Smooth muscle cell (in vitro differentiated cells): ENCODE results near the gene PLEKHH1. TPM values are rescaled to one million over a fixed set of nuclear protein-coding genes. Genes with fewer than 3 reads are reported as not detected.

Experiments used
- DNase-seq: peaks from one replicate; lab custom pipeline; 2025; ENCODE audit not compliant: unreplicated experiment; lab: John Stamatoyannopoulos, UW
- H2AFZ ChIP-seq: fragments of 200-600 bp; sonication (generic); 2 replicates; pipeline ENCODE4 v1.6.0; 2016; ENCODE audit warnings: antibody characterized with exemption, low read depth, mild to moderate bottlenecking
- H3F3A ChIP-seq: fragments of 200-600 bp; sonication (generic); 2 replicates; pipeline ENCODE4 v1.6.0; 2017; ENCODE audit warnings: antibody characterized with exemption, low read depth
- H3K27ac ChIP-seq: fragments of 200-600 bp; sonication (generic); 2 replicates; pipeline ENCODE4 v1.5.1; 2016; ENCODE audit warnings: low read depth, mild to moderate bottlenecking
- H3K27me3 ChIP-seq: fragments of 200-600 bp; sonication (generic); 2 replicates; pipeline ENCODE4 v1.6.1; 2016; ENCODE audit warnings: low read depth, mild to moderate bottlenecking
- H3K36me3 ChIP-seq: fragments of 200-600 bp; sonication (generic); 2 replicates; pipeline ENCODE4 v1.5.1; 2016; ENCODE audit warnings: low read depth
- H3K4me1 ChIP-seq: fragments of 200-600 bp; sonication (generic); 2 replicates; pipeline ENCODE4 v1.5.1; 2016; ENCODE audit warnings: low read depth
- H3K4me2 ChIP-seq: fragments of 200-600 bp; sonication (generic); 2 replicates; pipeline ENCODE4 v1.6.0; 2016; ENCODE audit warnings: mild to moderate bottlenecking
- H3K4me3 ChIP-seq: fragments of 200-600 bp; sonication (generic); 2 replicates; pipeline ENCODE4 v1.5.1; 2016; ENCODE audit warnings: mild to moderate bottlenecking
- H3K79me2 ChIP-seq: fragments of 200-600 bp; sonication (generic); 2 replicates; pipeline ENCODE4 v1.6.0; 2016; ENCODE audit warnings: low read depth, mild to moderate bottlenecking
- H3K9ac ChIP-seq: fragments of 200-600 bp; sonication (generic); 2 replicates; pipeline ENCODE4 v1.6.0; 2016; ENCODE audit warnings: low read depth
- H3K9me3 ChIP-seq: fragments of 200-600 bp; sonication (generic); replicated peaks from 2 replicates; pipeline ENCODE4 v1.5.1; 2016; ENCODE audit warnings: low read depth
- H4K20me1 ChIP-seq: fragments of 200-600 bp; sonication (generic); 2 replicates; pipeline ENCODE4 v1.6.0; 2016; ENCODE audit warnings: low read depth
- WGBS: methylation state at CpG from one replicate; pipeline ENCODE4 v1.1.7; 2016; ENCODE audit warnings: low lambda C conversion rate; 5-methylcytosine and 5-hydroxymethylcytosine counted together
- polyA plus RNA-seq: library from polyadenylated mRNA; unstranded; fragments of >200 nt; fragmentation: Nextera tagmentation; extraction: Ambion mirVana; gene quantifications from 2 replicates; pipeline ENCODE4 v1.2.1, GENCODE V29; 2016
- total RNA-seq: library from RNA; depleted of rRNA; stranded (reverse); fragments of >200 nt; gene quantifications from 2 replicates; pipeline ENCODE4 v1.2.3, GENCODE V29; 2014
- TF ChIP-seq, protein P1 (sequence below): fragments of 200-600 bp; sonication (generic); IDR thresholded peaks from 2 replicates; pipeline ENCODE4 v1.5.1; 2017; ENCODE audit warnings: borderline replicate concordance, mild to moderate bottlenecking, antibody characterized with exemption; ENCODE audit not compliant: insufficient read depth, poor library complexity, severe bottlenecking

The PLEKHH1 gene
- total and polyA plus RNA-seq, 2 experiments from 2014 or later, result 0.88 to 12.1 TPM

DNA sequence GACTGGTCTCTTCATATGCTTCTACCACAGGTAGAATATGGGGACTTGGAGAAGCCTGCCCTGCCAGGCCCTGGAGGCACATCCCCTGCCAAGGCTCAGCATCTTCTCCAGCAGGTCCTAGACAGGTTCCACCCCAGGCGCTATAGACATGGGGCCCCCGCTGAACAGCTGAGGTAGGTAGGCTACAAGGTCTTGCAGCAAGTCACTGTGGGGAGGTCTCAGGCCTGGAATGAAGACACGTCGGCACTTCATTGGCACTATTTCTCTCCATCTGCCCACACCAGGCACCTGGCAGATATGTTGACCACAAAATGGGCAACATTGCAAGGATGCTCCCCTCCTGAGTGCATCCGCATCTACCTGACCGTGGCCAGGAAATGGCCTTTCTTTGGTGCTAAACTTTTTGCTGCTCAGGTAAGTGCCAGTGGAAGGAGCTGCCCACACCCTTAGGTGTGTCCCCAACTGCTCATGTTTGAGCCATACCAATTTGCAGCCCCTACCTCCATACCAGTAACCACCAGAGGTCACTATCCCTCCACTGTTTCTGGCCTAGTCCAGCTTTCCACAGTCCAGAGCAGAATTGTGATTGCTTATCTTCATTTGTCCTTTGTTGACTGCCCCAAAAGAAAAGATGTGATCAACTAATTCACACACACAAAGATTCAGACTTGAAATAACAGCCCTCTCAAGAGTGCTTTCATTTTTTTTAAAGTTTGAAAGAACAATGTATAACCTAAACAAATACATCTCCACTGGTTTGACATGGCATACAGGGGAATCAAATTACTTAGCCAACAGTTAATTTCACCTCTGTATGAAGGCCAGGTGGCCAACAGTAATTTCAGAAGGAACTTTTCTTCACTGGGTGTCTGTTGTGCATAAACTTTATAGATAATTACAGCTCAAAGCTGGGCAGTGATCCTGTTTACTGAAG is 50.9 kb downstream of the PLEKHH1 start:
- Histone ChIP-seq H3K4me1 (no peaks in the 10 kb centered on the region), H3K36me3 (no peaks in the 10 kb centered on the region), H2AFZ (no peak overlapping the region), H3F3A (no peaks in the 10 kb centered on the region), H3K9me3 (no peaks in the 10 kb centered on the region), H3K27me3 (no peaks in the 10 kb centered on the region), H3K4me3 (no peak overlapping the region), H3K4me2 (no peak overlapping the region), H4K20me1 (no peaks in the 10 kb centered on the region), H3K9ac (no peak overlapping the region), H3K27ac (no peak overlapping the region), H3K79me2 (no peaks in the 10 kb centered on the region)
- TF ChIP-seq, protein P1, sequence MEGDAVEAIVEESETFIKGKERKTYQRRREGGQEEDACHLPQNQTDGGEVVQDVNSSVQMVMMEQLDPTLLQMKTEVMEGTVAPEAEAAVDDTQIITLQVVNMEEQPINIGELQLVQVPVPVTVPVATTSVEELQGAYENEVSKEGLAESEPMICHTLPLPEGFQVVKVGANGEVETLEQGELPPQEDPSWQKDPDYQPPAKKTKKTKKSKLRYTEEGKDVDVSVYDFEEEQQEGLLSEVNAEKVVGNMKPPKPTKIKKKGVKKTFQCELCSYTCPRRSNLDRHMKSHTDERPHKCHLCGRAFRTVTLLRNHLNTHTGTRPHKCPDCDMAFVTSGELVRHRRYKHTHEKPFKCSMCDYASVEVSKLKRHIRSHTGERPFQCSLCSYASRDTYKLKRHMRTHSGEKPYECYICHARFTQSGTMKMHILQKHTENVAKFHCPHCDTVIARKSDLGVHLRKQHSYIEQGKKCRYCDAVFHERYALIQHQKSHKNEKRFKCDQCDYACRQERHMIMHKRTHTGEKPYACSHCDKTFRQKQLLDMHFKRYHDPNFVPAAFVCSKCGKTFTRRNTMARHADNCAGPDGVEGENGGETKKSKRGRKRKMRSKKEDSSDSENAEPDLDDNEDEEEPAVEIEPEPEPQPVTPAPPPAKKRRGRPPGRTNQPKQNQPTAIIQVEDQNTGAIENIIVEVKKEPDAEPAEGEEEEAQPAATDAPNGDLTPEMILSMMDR, result peak; percentile 61
- WGBS, result 85% methylated on average over 6 of the region's 6 CpGs
- DNase-seq, result no peak

GRCh38 chr14:67584978-67585377 is 51.9 kb downstream of the PLEKHH1 start:
- DNase-seq, result no peak
- Histone ChIP-seq H3K9ac (no peak overlapping the region), H3K79me2 (no peaks in the 10 kb centered on the region), H3K4me2 (no peak overlapping the region), H3K36me3 (no peaks in the 10 kb centered on the region), H4K20me1 (no peaks in the 10 kb centered on the region), H3K4me1 (no peaks in the 10 kb centered on the region), H2AFZ (no peak overlapping the region), H3K27ac (no peak overlapping the region), H3K27me3 (no peaks in the 10 kb centered on the region), H3K9me3 (no peaks in the 10 kb centered on the region), H3F3A (no peaks in the 10 kb centered on the region), H3K4me3 (no peak overlapping the region)
- TF ChIP-seq, protein P1, result no peak
- 75% methylated on average over 3 of the region's 3 CpGs for WGBS

GRCh38 chr14:67586369-67586768 is 53.3 kb downstream of the PLEKHH1 start:
- Histone ChIP-seq H3K79me2 (no peaks in the 10 kb centered on the region), H3F3A (no peaks in the 10 kb centered on the region), H3K27me3 (no peaks in the 10 kb centered on the region), H3K9me3 (no peaks in the 10 kb centered on the region), H3K4me2 (no peak overlapping the region), H3K27ac (no peak overlapping the region), H3K4me1 (no peaks in the 10 kb centered on the region), H4K20me1 (no peaks in the 10 kb centered on the region), H2AFZ (no peak overlapping the region), H3K9ac (no peak overlapping the region), H3K36me3 (no peaks in the 10 kb centered on the region), H3K4me3 (no peak overlapping the region)
- 93% methylated on average over 4 of the region's 4 CpGs for WGBS
- no peak for DNase-seq
- TF ChIP-seq, protein P1, result no peak
